Measurements from ENCODE around the gene ADM. TPM values are rescaled to one million over a fixed set of nuclear protein-coding genes. Genes with fewer than 3 reads are reported as not detected.

Gene ADM
- total RNA-seq, 2 donors from 2014 or later, result 0.68 to 2.0 TPM

Other genes with a start within 250 kb of the ADM start
- gene SBF2, start 10.9 kb upstream of the ADM start, total RNA-seq, result 10 to 100 TPM; 15.5 to 23.1 TPM
- gene AMPD3, start 150.2 kb downstream of the ADM start, total RNA-seq, result 10 to 100 TPM; 16.8 to 20.2 TPM
- gene RNF141, start 236.1 kb downstream of the ADM start, total RNA-seq, result 10 to 100 TPM; 12.8 to 13.6 TPM

Data from T-helper 17 cell (primary cell).